GM12801 (cell line): Measurements from ENCODE around the gene IFIT1B.

Experiments used
- CTCF ChIP-seq: IDR thresholded peaks from one replicate; pipeline ENCODE4 v1.5.1; 2011; ENCODE audit warnings: control low read depth; ENCODE audit not compliant: insufficient read length; ENCODE audit errors: extremely low read depth

The IFIT1B gene

DNA sequence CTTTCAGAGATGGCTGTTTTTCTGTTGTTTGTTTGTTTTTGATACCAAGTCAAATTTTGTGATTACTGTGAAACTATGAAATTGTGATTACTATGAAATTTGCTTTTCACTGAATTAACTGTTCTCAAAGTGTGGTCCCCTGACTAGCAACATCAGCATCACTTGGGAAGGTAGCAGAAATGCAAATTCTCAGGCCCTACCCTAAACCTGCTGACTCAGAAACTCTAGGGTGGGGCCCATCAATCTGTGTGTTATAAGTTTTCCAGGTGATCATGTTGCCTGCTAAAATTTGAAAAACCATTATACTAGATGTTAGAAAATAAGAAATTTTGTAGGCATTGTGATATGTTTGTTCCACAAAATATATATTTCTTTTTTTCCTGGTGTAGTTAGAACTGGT lies 1.2 kb downstream of the IFIT1B start:
- TF ChIP-seq CTCF, result no peak

- no peak for TF ChIP-seq CTCF
Observed at GRCh38 chr10:89382757-89383156, 4.9 kb downstream of the IFIT1B start.

DNA sequence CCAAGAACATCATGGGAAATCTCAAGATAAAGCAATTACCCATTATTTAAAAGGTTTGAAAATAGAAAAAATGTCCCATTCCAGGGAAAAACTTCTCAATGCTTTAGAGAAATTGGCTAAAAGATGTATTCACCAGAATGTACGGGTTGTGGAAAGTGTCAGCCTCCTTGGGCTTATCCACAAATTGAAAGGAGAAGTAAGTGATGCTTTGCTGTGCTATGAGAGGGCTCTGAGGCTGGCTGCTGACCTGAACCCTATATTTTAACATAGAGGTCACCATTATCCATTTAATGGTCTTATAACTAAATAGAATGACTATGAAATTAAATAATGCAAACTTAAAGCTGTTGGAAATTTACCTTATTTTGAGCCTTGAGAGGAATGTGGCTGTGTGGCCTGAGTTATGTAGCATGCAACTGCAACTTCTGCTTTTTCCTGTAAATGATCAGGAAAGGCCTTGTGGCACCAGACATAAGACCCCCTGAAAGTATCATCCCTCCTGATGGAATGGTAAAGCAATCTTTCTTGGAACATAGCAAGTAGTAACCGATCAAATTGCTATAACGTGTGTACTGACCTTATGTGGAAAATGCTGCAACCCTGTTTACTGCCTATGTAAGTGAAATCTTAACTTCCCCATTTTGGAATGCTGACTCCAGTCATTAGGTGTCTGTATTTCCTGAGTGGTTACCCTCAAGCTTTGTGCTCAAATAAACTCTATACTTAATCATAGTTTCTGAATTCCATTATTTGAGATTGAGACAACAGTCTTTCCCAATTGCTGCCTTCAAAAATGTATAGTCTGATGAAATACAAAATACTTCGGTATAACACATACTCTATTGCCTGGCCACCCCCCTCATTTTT lies 6.9 kb downstream of the IFIT1B start:
- no peak for TF ChIP-seq CTCF

GRCh38 chr10:89388806-89389205 lies 10.9 kb downstream of the IFIT1B start:
- TF ChIP-seq CTCF, result no peak

- no peak for TF ChIP-seq CTCF
Observed at GRCh38 chr10:89389254-89389653, 11.4 kb downstream of the IFIT1B start.

DNA sequence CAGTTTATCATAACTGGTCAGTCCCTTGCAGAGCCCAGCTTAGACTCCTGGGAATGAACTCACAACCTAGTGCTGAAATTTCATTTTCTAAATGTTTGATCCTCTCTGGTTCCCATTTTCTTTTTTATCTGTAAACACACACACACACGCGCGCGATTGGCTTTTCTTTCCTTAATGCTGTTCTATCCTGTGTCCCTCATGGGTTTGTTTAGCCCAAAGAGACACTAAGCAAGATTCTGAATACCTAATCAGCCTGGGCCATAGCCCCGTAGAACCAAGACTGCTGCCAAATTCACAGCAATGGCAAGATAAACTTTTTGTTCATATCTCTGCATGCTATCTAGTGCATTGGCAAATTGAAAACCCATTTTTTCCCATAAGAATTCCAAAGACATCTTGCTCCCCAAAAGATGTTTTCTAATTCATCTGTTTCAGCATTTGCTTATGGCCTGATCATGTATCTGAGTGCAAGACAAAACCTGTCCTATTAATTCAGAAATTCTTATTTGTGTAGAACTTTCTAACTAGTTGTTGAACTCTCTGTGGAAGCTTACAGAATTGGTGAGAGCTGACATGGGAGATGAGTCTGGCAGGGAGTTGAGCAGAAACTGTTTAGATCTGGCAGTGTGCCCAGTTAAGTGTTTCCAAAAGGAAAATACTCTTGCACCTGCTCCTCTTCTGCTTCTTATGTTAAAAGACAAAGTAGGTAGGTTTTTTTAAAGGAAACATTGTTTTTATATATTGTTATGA lies 12.8 kb downstream of the IFIT1B start:
- no peak for TF ChIP-seq CTCF

DNA sequence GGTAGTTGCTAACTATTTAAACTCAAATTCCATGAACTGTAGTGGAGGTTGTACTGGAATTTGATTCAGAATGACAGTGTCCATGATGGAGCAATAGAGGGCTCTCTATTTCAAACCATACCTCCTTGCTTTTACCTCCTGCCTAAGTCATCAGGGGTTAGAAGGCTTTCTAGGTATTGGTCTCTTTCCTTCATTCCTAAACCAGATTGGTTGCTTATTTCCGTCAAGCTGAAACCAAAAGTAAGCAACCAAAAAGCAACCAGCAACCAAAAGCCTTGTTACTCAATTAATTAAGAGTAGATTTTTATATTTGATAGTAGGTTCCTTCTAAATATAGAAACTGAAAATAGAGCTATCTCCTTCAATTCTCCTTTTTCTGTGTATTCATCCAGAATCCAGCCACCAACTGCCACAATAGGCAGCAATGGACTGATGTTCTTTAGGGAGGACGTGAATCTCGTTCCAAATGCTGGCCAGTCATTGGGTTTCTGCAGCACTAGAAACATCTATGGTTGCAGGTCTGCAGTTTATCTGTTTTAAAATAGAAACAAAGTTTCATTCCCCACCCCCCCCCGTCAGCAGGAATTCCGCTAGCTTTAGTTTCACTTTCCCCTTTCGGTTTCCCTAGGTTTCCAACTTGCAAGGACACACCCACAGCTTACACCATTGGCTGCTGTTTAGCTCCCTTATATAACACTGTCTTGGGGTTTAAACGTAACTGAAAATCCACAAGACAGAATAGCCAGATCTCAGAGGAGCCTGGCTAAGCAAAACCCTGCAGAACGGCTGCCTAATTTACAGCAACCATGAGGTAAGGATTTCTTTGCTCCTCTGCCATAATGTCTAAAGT lies 14.3 kb downstream of the IFIT1B start, which contains the start of gene IFIT1:
Gene IFIT1, plus strand, starts transcription at position 717 of the 850 bp plus-strand sequence. Its CDS starts 90 bp downstream, at position 807.
- TF ChIP-seq CTCF, result no peak
